ENCODE data around the gene CRB1.

Gene CRB1

DNA sequence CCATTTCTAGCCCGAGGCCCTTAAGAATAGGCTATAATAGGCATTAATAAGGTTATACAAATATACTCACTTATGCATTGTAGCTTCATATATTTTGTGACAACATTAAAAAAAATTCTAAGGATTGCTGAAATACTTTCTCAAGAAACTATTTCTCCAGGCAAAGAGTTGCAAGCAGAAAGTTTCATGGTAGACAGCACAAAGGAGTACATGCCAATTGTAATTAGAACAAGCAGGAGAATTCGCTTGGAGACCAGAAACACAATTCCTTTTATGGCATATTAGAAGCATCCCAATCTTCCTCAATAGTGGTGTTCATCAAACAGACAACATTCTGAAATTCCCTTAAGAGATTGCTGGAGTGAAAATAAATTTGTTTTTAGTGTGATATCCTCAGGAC, 122.8 kb downstream of the CRB1 start:
- H3K27ac ChIP-seq (ENCODE audit: low read depth, low read length): no peak overlapping the region
- H3F3A ChIP-seq (ENCODE audit: insufficient read depth): no peaks in the 10 kb centered on the region

DNA sequence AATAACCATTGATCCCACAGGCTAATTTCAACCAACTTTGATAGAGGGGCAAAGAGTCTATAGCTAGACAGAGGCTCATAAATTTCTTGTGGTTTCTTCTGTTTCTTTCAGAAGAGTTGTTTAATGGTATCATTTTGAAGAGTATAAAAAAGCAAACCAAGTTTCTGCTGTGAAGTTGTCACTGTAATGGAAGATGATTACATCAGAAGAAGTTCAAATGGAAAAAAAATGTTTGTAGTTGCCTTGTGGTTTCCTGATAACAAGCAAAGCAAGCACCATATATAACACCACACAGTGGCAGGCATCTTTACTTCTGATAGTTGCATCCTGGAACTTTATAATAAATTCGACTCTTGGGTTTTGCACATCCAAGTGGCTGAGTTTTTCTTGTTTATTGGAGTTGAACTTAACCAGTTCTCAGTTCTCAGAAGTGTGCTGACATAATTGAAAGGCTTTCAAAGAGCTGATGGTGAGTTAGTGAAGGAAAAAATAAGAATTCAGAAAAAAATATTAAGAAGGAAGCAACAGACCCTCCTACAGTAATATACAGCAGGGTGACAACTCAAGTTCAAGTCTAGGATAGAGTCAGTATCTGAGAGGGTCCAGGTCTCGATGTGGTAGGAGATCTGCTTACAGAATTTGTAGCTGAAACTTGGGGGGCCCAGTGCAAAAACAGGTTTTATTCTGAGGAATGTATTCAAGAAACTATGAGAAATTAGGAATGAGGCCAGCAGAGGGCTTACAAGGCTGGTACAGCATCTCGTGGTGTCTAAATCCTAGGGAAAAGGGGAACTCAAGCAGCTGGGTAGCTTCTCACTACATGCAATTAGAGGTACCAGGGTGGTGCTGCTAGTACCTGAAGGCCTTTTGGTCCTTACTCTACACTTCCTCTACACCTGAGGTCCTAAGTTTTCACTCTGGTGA, 123.5 kb downstream of the CRB1 start:
- Histone ChIP-seq H3K4me2 (ENCODE audit: low read depth, low read length, poor library complexity, severe bottlenecking) (no peak overlapping the region), H3K27me3 (ENCODE audit: low read length) (no peaks in the 10 kb centered on the region), H3K79me2 (ENCODE audit: insufficient read depth, low read length) (no peaks in the 10 kb centered on the region), H3K9me2 (replicated peaks; ENCODE audit: insufficient read depth, low read length) (no peaks in the 10 kb centered on the region), H3K9ac (ENCODE audit: low read length) (no peak overlapping the region), H2AFZ (ENCODE audit: low read depth, low read length, severe bottlenecking) (no peak overlapping the region), H3F3A (ENCODE audit: insufficient read depth) (no peaks in the 10 kb centered on the region), H3K27ac (ENCODE audit: low read depth, low read length) (no peak overlapping the region), H4K20me1 (ENCODE audit: low read depth, low read length) (no peaks in the 10 kb centered on the region), H3K36me3 (ENCODE audit: low read length) (no peaks in the 10 kb centered on the region), H3K4me3 (ENCODE audit: insufficient read depth, low read length, poor library complexity, severe bottlenecking) (no peak overlapping the region), H3K9me3 (ENCODE audit: insufficient read depth, low read length) (no peaks in the 10 kb centered on the region)
- no peak for TF ChIP-seq EZH2phosphoT487 (conservative IDR thresholded peaks at IDR 0.05; ENCODE audit: low read length)

More for the DNA sequence above, 122.8 kb downstream of the CRB1 start:
- no peak for TF ChIP-seq EZH2phosphoT487 (conservative IDR thresholded peaks at IDR 0.05; ENCODE audit: low read length)
- Histone ChIP-seq H4K20me1 (ENCODE audit: low read depth, low read length) (no peaks in the 10 kb centered on the region), H3K9me2 (replicated peaks; ENCODE audit: insufficient read depth, low read length) (no peaks in the 10 kb centered on the region), H3K9ac (ENCODE audit: low read length) (no peak overlapping the region), H3K4me3 (ENCODE audit: insufficient read depth, low read length, poor library complexity, severe bottlenecking) (no peak overlapping the region), H3K36me3 (ENCODE audit: low read length) (no peaks in the 10 kb centered on the region), H3K79me2 (ENCODE audit: insufficient read depth, low read length) (no peaks in the 10 kb centered on the region), H3K27me3 (ENCODE audit: low read length) (no peaks in the 10 kb centered on the region), H3K4me2 (ENCODE audit: low read depth, low read length, poor library complexity, severe bottlenecking) (no peak overlapping the region), H3K9me3 (ENCODE audit: insufficient read depth, low read length) (no peaks in the 10 kb centered on the region), H2AFZ (ENCODE audit: low read depth, low read length, severe bottlenecking) (no peak overlapping the region)

DNA sequence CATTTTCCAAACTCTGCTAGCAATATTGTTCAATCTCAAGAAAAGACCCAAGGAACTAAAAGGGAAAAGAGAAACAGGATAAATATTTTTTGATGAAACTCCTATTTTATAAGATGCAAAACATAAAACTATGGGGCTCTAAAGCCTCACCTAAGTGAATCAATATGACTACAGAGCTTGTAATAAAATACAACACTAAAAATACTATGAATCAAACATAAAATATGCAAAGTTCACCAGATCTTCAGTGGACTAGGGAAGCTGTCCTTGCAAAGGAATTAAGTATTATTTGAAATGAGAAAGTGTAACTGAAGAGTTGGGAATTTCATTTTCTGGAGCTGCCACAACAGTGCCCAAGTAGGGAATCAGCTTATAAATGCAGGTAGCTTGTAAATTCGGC, 124.5 kb downstream of the CRB1 start:
- no peak overlapping the region for H3K4me3 ChIP-seq (ENCODE audit: insufficient read depth, low read length, poor library complexity, severe bottlenecking)
- no peak overlapping the region for H3K4me2 ChIP-seq (ENCODE audit: low read depth, low read length, poor library complexity, severe bottlenecking)
- no peak overlapping the region for H3K9ac ChIP-seq (ENCODE audit: low read length)
- no peaks in the 10 kb centered on the region for H3K27me3 ChIP-seq (ENCODE audit: low read length)
- H3K36me3 ChIP-seq (ENCODE audit: low read length): no peaks in the 10 kb centered on the region
- H4K20me1 ChIP-seq (ENCODE audit: low read depth, low read length): no peaks in the 10 kb centered on the region
- no peak for TF ChIP-seq EZH2phosphoT487 (conservative IDR thresholded peaks at IDR 0.05; ENCODE audit: low read length)
- TF ChIP-seq, protein P1, sequence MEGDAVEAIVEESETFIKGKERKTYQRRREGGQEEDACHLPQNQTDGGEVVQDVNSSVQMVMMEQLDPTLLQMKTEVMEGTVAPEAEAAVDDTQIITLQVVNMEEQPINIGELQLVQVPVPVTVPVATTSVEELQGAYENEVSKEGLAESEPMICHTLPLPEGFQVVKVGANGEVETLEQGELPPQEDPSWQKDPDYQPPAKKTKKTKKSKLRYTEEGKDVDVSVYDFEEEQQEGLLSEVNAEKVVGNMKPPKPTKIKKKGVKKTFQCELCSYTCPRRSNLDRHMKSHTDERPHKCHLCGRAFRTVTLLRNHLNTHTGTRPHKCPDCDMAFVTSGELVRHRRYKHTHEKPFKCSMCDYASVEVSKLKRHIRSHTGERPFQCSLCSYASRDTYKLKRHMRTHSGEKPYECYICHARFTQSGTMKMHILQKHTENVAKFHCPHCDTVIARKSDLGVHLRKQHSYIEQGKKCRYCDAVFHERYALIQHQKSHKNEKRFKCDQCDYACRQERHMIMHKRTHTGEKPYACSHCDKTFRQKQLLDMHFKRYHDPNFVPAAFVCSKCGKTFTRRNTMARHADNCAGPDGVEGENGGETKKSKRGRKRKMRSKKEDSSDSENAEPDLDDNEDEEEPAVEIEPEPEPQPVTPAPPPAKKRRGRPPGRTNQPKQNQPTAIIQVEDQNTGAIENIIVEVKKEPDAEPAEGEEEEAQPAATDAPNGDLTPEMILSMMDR (IDR thresholded peaks at IDR 0.05; ENCODE audit: insufficient read depth, low read length, poor library complexity, severe bottlenecking): no peak
- H3F3A ChIP-seq (ENCODE audit: insufficient read depth): no peaks in the 10 kb centered on the region
- no peaks in the 10 kb centered on the region for H3K79me2 ChIP-seq (ENCODE audit: insufficient read depth, low read length)
- H2AFZ ChIP-seq (ENCODE audit: low read depth, low read length, severe bottlenecking): no peak overlapping the region
- H3K9me3 ChIP-seq (ENCODE audit: insufficient read depth, low read length): no peaks in the 10 kb centered on the region
- H3K9me2 ChIP-seq (replicated peaks; ENCODE audit: insufficient read depth, low read length): no peaks in the 10 kb centered on the region
- H3K27ac ChIP-seq (ENCODE audit: low read depth, low read length): no peak overlapping the region

DNA sequence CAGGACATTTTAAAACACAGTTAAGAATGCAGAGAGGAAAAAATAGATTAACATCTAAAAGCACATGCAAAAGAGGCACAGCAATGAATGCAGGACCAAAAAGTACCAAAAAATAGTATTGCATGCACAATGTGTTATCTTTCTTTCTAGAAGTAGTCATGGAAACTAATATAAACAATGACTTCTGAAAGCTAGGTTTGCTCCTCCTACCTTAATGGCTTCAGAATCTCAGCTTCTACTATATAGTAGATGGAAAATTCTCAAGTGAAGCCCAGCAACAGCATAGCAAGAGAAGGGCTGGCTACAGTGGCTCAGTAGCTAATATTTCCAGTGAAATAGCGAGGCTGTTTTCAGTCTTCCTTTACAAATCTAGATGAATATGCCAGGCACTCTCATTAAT, 125.1 kb downstream of the CRB1 start:
- Histone ChIP-seq H4K20me1 (ENCODE audit: low read depth, low read length) (no peaks in the 10 kb centered on the region), H3K79me2 (ENCODE audit: insufficient read depth, low read length) (no peaks in the 10 kb centered on the region), H3K9ac (ENCODE audit: low read length) (no peak overlapping the region), H3K4me3 (ENCODE audit: insufficient read depth, low read length, poor library complexity, severe bottlenecking) (no peak overlapping the region), H3K27ac (ENCODE audit: low read depth, low read length) (no peak overlapping the region), H3F3A (ENCODE audit: insufficient read depth) (no peaks in the 10 kb centered on the region), H3K4me2 (ENCODE audit: low read depth, low read length, poor library complexity, severe bottlenecking) (no peak overlapping the region), H3K9me2 (replicated peaks; ENCODE audit: insufficient read depth, low read length) (no peaks in the 10 kb centered on the region), H3K36me3 (ENCODE audit: low read length) (no peaks in the 10 kb centered on the region), H2AFZ (ENCODE audit: low read depth, low read length, severe bottlenecking) (no peak overlapping the region), H3K9me3 (ENCODE audit: insufficient read depth, low read length) (no peaks in the 10 kb centered on the region), H3K27me3 (ENCODE audit: low read length) (no peaks in the 10 kb centered on the region)
- TF ChIP-seq EZH2phosphoT487 (conservative IDR thresholded peaks at IDR 0.05; ENCODE audit: low read length): no peak
- TF ChIP-seq, protein P1 (IDR thresholded peaks at IDR 0.05; ENCODE audit: insufficient read depth, low read length, poor library complexity, severe bottlenecking): no peak

All from SU-DHL-6 (cell line).